Brain microvascular endothelial cell (primary cell): ENCODE results near the gene THOC6.
"Not testable (repeated sequence)": the region's sequence is repeated elsewhere in the genome, so short reads cannot be mapped to it uniquely, and the experiment has no call there.

Experiments
- DNase-seq: peaks from one replicate; pipeline ENCODE4 v3.0.0-alpha.2; 2020
- H3K27ac ChIP-seq: fragments of 250-450 bp; sonication (Bioruptor Pico); 2 replicates; pipeline ENCODE4 v1.5.1; 2020; ENCODE audit warnings: mild to moderate bottlenecking, moderate library complexity
- H3K27me3 ChIP-seq: fragments of 250-450 bp; sonication (Bioruptor Pico); replicated peaks from 2 replicates; pipeline ENCODE4 v1.5.1; 2020; ENCODE audit warnings: mild to moderate bottlenecking
- H3K36me3 ChIP-seq: fragments of 250-450 bp; sonication (Bioruptor Pico); replicated peaks from 2 replicates; pipeline ENCODE4 v1.5.1; 2020; ENCODE audit warnings: mild to moderate bottlenecking
- H3K4me3 ChIP-seq: 2 replicates; pipeline ENCODE4 v1.5.1; 2011; ENCODE audit warnings: low read depth, mild to moderate bottlenecking, control low read depth, low read length, moderate library complexity
- CTCF ChIP-seq: IDR thresholded peaks from 2 replicates; pipeline ENCODE4 v1.5.1; 2011; ENCODE audit warnings: low read depth, mild to moderate bottlenecking, moderate library complexity, low read length, control low read depth, inconsistent platforms; ENCODE audit errors: missing control alignments
- in situ Hi-C: cut with HindIII; loops from 2 replicates; pipeline ENCODE4 v1.10.0; 2017; ENCODE audit warnings: low sequenced_read_pairs, low pct_ligation_motif_present

The THOC6 gene

GRCh38 chr16:3065069-3065741, 41.4 kb downstream of the THOC6 start, which contains the start of gene IL32:
Gene IL32, plus strand, starts transcription at chr16:3065640. Its CDS starts 172 bp downstream, at chr16:3065812.
- TF ChIP-seq CTCF, result no peak
- no peaks in the 10 kb centered on the region for H3K27me3 ChIP-seq
- H3K36me3 ChIP-seq, result no peaks in the 10 kb centered on the region
- H3K4me3 ChIP-seq, result no peak within 1 kb of the TSS
- peak; percentile 85 for DNase-seq
- in situ Hi-C loops, result no loop called here
- H3K27ac ChIP-seq, result peak within 1 kb of the TSS; percentile 72

- Histone ChIP-seq H3K4me3 (no peak overlapping the region), H3K27ac (peak overlapping the region; percentile 72), H3K27me3 (no peaks in the 10 kb centered on the region), H3K36me3 (no peaks in the 10 kb centered on the region)
- DNase-seq, result no peak
- in situ Hi-C loops, result no loop called here
- TF ChIP-seq CTCF, result no peak
These were observed 42.1 kb downstream of the THOC6 start for GRCh38 chr16:3065742-3066439.

GRCh38 chr16:3066440-3066748, 42.6 kb downstream of the THOC6 start:
- Histone ChIP-seq H3K27ac (no peak overlapping the region), H3K27me3 (no peaks in the 10 kb centered on the region), H3K36me3 (no peaks in the 10 kb centered on the region), H3K4me3 (no peak overlapping the region)
- no peak for DNase-seq
- no peak for TF ChIP-seq CTCF
- in situ Hi-C loops, result no loop called here

GRCh38 chr16:3068487-3068886, 44.7 kb downstream of the THOC6 start:
- H3K27me3 ChIP-seq, result no peaks in the 10 kb centered on the region
- H3K4me3 ChIP-seq, result no peak overlapping the region
- DNase-seq, result no peak
- in situ Hi-C loops, result no loop called here
- no peak overlapping the region for H3K27ac ChIP-seq
- H3K36me3 ChIP-seq, result no peaks in the 10 kb centered on the region
- no peak for TF ChIP-seq CTCF

GRCh38 chr16:3069146-3069545, 45.3 kb downstream of the THOC6 start:
- H3K27ac ChIP-seq, H3K27me3 ChIP-seq, H3K36me3 ChIP-seq, H3K4me3 ChIP-seq, DNase-seq, in situ Hi-C loops: not testable (repeated sequence)

- no peaks in the 10 kb centered on the region for H3K36me3 ChIP-seq
- no peak for DNase-seq
- H3K27me3 ChIP-seq, result no peaks in the 10 kb centered on the region
- in situ Hi-C loops, result no loop called here
- H3K27ac ChIP-seq, result no peak overlapping the region
- no peak overlapping the region for H3K4me3 ChIP-seq
- TF ChIP-seq CTCF, result no peak
These were observed 46.8 kb downstream of the THOC6 start for GRCh38 chr16:3070608-3071111.
